HepG2 (cell line): ENCODE results near the gene PLB1. TPM values are rescaled to one million over a fixed set of nuclear protein-coding genes. Genes with fewer than 3 reads are reported as not detected.
A peak's percentile ranks its signal among the peaks of the same experiment; 100 is the strongest.

Experiments used
- DMAP1 ChIP-seq: IDR thresholded peaks from 2 replicates; pipeline ENCODE4 v1.6.1; 2016
- GZF1 ChIP-seq: sonication (generic); formaldehyde crosslinking; IDR thresholded peaks from 2 replicates; pipeline ENCODE4 v1.5.1; 2020; ENCODE audit warnings: mild to moderate bottlenecking, missing genetic modification reagents
- HMGA1 ChIP-seq: sonication (generic); formaldehyde crosslinking; conservative IDR thresholded peaks from 2 replicates; pipeline ENCODE4 v1.4.0; 2020; ENCODE audit warnings: missing genetic modification reagents
- KDM4B ChIP-seq: sonication (generic); formaldehyde crosslinking; IDR thresholded peaks from 2 replicates; pipeline ENCODE4 v1.4.0; 2020; ENCODE audit warnings: missing genetic modification reagents
- PPARG ChIP-seq: conservative IDR thresholded peaks from 2 replicates; pipeline ENCODE4 v1.6.1; 2016; ENCODE audit warnings: missing biosample characterization, missing genetic modification reagents
- SMARCE1 ChIP-seq: fragments of 450-650 bp; IDR thresholded peaks from 2 replicates; pipeline ENCODE4 v1.6.1; 2017; ENCODE audit warnings: borderline replicate concordance
- ZNF333 ChIP-seq: sonication (generic); formaldehyde crosslinking; IDR thresholded peaks from 2 replicates; pipeline ENCODE4 v1.4.0; 2020; ENCODE audit warnings: mild to moderate bottlenecking, missing genetic modification reagents, borderline replicate concordance
- ZNF350 ChIP-seq: sonication (generic); formaldehyde crosslinking; IDR thresholded peaks from 2 replicates; pipeline ENCODE4 v1.4.0; 2020; ENCODE audit warnings: mild to moderate bottlenecking, low read depth, missing genetic modification reagents, borderline replicate concordance
- ZNF460 ChIP-seq: sonication (generic); formaldehyde crosslinking; IDR thresholded peaks from 2 replicates; pipeline ENCODE4 v1.5.1; 2020; ENCODE audit warnings: missing genetic modification reagents, mild to moderate bottlenecking, borderline replicate concordance
- ZNF644 ChIP-seq: IDR thresholded peaks from 2 replicates; pipeline ENCODE4 v1.6.1; 2016; ENCODE audit warnings: low read depth
- ZNF713 ChIP-seq: sonication (generic); formaldehyde crosslinking; IDR thresholded peaks from 2 replicates; pipeline ENCODE4 v1.4.0; 2020; ENCODE audit warnings: mild to moderate bottlenecking, missing genetic modification reagents
- polyA plus RNA-seq, 8 experiments: library from polyadenylated mRNA; depleted of rRNA in 3 of 8; stranded (reverse) in 7 of 8; unstranded in 1 of 8; fragments of >200 nt; fragmentation: Illumina TruSeq in 4 of 8; extraction: Trizol in 4 of 8; gene quantifications; 2 replicates each; pipeline versions ENCODE4 v1.2.1 to v1.2.3, GENCODE V29; 2011 to 2016; ENCODE audit warnings: low read depth in 4 of 8, missing spikeins in 1 of 8, mixed read lengths in 1 of 8; ENCODE audit not compliant: insufficient read depth in 1 of 8
- total RNA-seq, 5 experiments: library from RNA; depleted of rRNA; stranded (reverse); fragments of >200 nt; fragmentation: Illumina TruSeq; extraction: Trizol; gene quantifications; 2 replicates each; pipeline ENCODE4 v1.2.3, GENCODE V29; 2016; ENCODE audit warnings: low read depth in 1 of 5
- TF ChIP-seq, protein P1 (sequence below), 2 experiments: fragments of 450-650 bp in 1 of 2; sonication (generic) in 1 of 2; formaldehyde crosslinking in 1 of 2; IDR thresholded peaks; 2 replicates each; pipeline versions ENCODE4 v1.6.1 to v1.8.0; 2016 to 2022; ENCODE audit warnings: antibody characterized with exemption in 1 of 2, mild to moderate bottlenecking in 1 of 2, missing genetic modification reagents in 1 of 2
- TF ChIP-seq, protein P2 (sequence below): sonication (generic); formaldehyde crosslinking; IDR thresholded peaks from 2 replicates; pipeline ENCODE4 v1.5.0; 2020; ENCODE audit warnings: missing genetic modification reagents
- TF ChIP-seq, protein P3 (sequence below): sonication (generic); formaldehyde crosslinking; IDR thresholded peaks from 2 replicates; pipeline ENCODE4 v1.5.0; 2020; ENCODE audit warnings: missing genetic modification reagents
- TF ChIP-seq, protein P4 (sequence below): sonication (generic); formaldehyde crosslinking; IDR thresholded peaks from 2 replicates; pipeline ENCODE4 v1.5.1; 2020; ENCODE audit warnings: mild to moderate bottlenecking, missing genetic modification reagents

The PLB1 gene
- total and polyA plus RNA-seq, 2 of the 13 experiments (the other 11 are each of a cell fraction or from before 2014, with no cell fraction given): 0.20 to 1.8 TPM

DNA sequence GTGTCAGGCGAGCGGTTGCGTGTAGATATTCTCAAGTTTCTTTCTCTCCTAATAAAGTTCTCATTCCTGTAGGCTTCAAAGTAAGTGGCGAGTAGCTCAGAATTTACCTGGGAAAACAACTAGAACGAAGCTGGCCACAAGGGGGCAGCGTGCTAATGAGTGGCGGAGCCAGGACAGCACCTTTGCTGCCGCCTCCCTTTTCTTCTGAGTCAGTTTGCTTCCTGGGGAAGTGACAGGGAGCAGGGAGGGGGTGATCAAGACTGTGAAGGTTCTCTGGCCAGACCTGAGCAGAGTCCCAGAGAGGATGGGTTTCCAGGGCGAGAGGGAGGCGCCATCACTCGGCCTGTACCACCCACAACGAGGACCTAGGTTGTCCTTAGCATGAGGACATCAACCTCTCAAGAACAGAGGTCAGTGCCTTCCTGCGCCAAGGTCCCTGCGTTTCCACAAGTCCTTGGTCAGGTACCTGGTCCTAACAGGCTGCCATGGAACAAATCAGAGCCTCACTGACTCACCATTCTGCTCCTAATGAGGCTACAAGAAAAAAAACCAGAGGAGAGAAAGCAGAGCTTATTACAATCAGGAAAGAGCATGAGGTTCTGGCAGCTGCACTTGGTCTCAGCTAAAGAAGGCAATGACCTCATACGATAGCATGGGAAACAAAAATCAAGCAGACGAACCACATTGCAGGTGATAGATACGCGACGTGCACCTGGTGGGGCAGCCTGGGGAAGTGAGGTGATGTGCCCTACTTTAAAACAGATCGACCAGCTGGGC lies 98.7 kb downstream of the PLB1 start (continued):
- TF ChIP-seq, protein P1, sequence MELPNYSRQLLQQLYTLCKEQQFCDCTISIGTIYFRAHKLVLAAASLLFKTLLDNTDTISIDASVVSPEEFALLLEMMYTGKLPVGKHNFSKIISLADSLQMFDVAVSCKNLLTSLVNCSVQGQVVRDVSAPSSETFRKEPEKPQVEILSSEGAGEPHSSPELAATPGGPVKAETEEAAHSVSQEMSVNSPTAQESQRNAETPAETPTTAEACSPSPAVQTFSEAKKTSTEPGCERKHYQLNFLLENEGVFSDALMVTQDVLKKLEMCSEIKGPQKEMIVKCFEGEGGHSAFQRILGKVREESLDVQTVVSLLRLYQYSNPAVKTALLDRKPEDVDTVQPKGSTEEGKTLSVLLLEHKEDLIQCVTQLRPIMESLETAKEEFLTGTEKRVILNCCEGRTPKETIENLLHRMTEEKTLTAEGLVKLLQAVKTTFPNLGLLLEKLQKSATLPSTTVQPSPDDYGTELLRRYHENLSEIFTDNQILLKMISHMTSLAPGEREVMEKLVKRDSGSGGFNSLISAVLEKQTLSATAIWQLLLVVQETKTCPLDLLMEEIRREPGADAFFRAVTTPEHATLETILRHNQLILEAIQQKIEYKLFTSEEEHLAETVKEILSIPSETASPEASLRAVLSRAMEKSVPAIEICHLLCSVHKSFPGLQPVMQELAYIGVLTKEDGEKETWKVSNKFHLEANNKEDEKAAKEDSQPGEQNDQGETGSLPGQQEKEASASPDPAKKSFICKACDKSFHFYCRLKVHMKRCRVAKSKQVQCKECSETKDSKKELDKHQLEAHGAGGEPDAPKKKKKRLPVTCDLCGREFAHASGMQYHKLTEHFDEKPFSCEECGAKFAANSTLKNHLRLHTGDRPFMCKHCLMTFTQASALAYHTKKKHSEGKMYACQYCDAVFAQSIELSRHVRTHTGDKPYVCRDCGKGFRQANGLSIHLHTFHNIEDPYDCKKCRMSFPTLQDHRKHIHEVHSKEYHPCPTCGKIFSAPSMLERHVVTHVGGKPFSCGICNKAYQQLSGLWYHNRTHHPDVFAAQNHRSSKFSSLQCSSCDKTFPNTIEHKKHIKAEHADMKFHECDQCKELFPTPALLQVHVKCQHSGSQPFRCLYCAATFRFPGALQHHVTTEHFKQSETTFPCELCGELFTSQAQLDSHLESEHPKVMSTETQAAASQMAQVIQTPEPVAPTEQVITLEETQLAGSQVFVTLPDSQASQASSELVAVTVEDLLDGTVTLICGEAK (IDR thresholded peaks at IDR 0.05): no peak
- TF ChIP-seq, protein P1 (CRISPR knock-in tag; IDR thresholded peaks at IDR 0.05): peak; percentile 82; the same call in 1 of the 2 replicates
- TF ChIP-seq ZNF333 (CRISPR knock-in tag) (no peak), SMARCE1 (no peak), ZNF644 (no peak), ZNF713 (CRISPR knock-in tag) (no peak), KDM4B (CRISPR knock-in tag) (no peak), ZNF460 (CRISPR knock-in tag) (no peak), DMAP1 (CRISPR knock-in tag) (no peak), HMGA1 (no peak), GZF1 (CRISPR knock-in tag) (no peak), PPARG (no peak), ZNF350 (CRISPR knock-in tag) (peak; percentile 71; the same call in 1 of the 2 replicates)
- TF ChIP-seq, protein P2, sequence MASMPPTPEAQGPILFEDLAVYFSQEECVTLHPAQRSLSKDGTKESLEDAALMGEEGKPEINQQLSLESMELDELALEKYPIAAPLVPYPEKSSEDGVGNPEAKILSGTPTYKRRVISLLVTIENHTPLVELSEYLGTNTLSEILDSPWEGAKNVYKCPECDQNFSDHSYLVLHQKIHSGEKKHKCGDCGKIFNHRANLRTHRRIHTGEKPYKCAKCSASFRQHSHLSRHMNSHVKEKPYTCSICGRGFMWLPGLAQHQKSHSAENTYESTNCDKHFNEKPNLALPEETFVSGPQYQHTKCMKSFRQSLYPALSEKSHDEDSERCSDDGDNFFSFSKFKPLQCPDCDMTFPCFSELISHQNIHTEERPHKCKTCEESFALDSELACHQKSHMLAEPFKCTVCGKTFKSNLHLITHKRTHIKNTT (CRISPR knock-in tag): no peak
- TF ChIP-seq, protein P3, sequence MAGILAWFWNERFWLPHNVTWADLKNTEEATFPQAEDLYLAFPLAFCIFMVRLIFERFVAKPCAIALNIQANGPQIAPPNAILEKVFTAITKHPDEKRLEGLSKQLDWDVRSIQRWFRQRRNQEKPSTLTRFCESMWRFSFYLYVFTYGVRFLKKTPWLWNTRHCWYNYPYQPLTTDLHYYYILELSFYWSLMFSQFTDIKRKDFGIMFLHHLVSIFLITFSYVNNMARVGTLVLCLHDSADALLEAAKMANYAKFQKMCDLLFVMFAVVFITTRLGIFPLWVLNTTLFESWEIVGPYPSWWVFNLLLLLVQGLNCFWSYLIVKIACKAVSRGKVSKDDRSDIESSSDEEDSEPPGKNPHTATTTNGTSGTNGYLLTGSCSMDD: no peak
- TF ChIP-seq, protein P4, sequence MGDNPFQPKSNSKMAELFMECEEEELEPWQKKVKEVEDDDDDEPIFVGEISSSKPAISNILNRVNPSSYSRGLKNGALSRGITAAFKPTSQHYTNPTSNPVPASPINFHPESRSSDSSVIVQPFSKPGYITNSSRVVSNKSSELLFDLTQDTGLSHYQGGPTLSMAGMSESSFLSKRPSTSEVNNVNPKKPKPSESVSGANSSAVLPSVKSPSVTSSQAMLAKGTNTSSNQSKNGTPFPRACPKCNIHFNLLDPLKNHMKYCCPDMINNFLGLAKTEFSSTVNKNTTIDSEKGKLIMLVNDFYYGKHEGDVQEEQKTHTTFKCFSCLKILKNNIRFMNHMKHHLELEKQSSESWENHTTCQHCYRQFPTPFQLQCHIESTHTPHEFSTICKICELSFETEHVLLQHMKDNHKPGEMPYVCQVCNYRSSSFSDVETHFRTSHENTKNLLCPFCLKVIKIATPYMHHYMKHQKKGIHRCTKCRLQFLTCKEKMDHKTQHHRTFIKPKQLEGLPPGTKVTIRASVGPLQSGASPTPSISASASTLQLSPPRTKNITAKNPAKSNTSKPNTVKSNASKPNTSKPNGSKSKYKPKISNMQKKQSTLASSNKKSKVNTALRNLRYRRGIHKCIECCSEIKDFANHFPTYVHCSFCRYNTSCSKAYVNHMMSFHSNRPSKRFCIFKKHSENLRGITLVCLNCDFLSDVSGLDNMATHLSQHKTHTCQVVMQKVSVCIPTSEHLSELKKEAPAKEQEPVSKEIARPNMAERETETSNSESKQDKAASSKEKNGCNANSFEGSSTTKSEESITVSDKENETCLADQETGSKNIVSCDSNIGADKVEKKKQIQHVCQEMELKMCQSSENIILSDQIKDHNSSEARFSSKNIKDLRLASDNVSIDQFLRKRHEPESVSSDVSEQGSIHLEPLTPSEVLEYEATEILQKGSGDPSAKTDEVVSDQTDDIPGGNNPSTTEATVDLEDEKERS (CRISPR knock-in tag): no peak
